HCT116 (cell line): ENCODE data around the gene OR8J3. TPM values are rescaled to one million over a fixed set of nuclear protein-coding genes. Genes with fewer than 3 reads are reported as not detected.

Experiments used
- ATAC-seq: fragments of 200-7000 bp; cut with Tn5 transposase; 2 replicates; pipeline ENCODE4 v1.9.1; 2020; ENCODE audit warnings: mild to moderate bottlenecking, moderate library complexity
- BruUV-seq: library from RNA; stranded (reverse); fragments of 400-500 nt; replicated peaks from 2 replicates; lab custom pipeline; 2021; lab: Mats Ljungman, UMichigan
- CTCF ChIA-PET: fragments of 300-600 bp; sonication (Branson Sonifier 250); formaldehyde crosslinking; loops from one replicate; lab custom pipeline; 2021; ENCODE audit warnings: antibody characterized with exemption; lab: Charles Lee
- POLR2A ChIA-PET: fragments of 300-600, 350-600 bp; sonication (Branson Sonifier 250); formaldehyde crosslinking; loops from one replicate; lab custom pipeline; 2021; ENCODE audit warnings: antibody characterized with exemption; lab: Charles Lee
- RAD21 ChIA-PET, 2 experiments: fragments of 300-600 bp; sonication (Branson Sonifier 250); formaldehyde crosslinking; loops; one replicate each; lab custom pipeline; 2023; ENCODE audit warnings: low total read pairs in 2 of 2; ENCODE audit not compliant: uncharacterized antibody in 2 of 2, unreplicated experiment in 2 of 2, low non-redundant PET in 1 of 2; lab: Charles Lee
- DNase-seq: peaks from one replicate; pipeline ENCODE4 v3.0.0-alpha.2; 2010; ENCODE audit warnings: low read depth, low spot score
- H2AFZ ChIP-seq: fragments of 200-600 bp; shearing (Covaris generic), sonication (generic); 2 replicates; pipeline ENCODE4 v1.6.1; 2017; ENCODE audit warnings: low read depth, mixed run types, mixed read lengths, antibody characterized with exemption, low read length; ENCODE audit not compliant: poor library complexity, severe bottlenecking
- H3K27ac ChIP-seq: 2 replicates; pipeline ENCODE4 v1.5.1; 2012; ENCODE audit warnings: low read depth, low read length
- H3K27me3 ChIP-seq: fragments of 200-600 bp; sonication (generic); 2 replicates; pipeline ENCODE4 v1.6.1; 2016; ENCODE audit warnings: mixed run types, low read length, mixed read lengths; ENCODE audit not compliant: insufficient read depth
- H3K36me3 ChIP-seq, 2 experiments: fragments of 200-500 bp in 1 of 2; fragments of 200-600 bp in 1 of 2; sonication (Bioruptor generic) in 1 of 2; sonication (generic) in 1 of 2; 2 replicates each; pipeline versions ENCODE4 v1.5.1 to v1.6.1; 2014 to 2016; ENCODE audit warnings: low read length in 2 of 2, inconsistent platforms in 1 of 2, mixed read lengths in 1 of 2, mixed run types in 1 of 2; ENCODE audit not compliant: insufficient read depth in 2 of 2, control insufficient read depth in 1 of 2
- H3K4me1 ChIP-seq, 2 experiments: fragments of 200-600 bp in 1 of 2; sonication (generic) in 1 of 2; 2 replicates each; pipeline versions ENCODE4 v1.5.1 to v1.6.1; 2012 to 2017; ENCODE audit warnings: low read length in 2 of 2, inconsistent platforms in 1 of 2, mild to moderate bottlenecking in 1 of 2, mixed read lengths in 1 of 2, mixed run types in 1 of 2, moderate library complexity in 1 of 2; ENCODE audit not compliant: insufficient read depth in 2 of 2, control insufficient read depth in 1 of 2
- H3K4me2 ChIP-seq: fragments of 200-600 bp; sonication (generic); 2 replicates; pipeline ENCODE4 v1.6.1; 2017; ENCODE audit warnings: mixed run types, low read length, mixed read lengths
- H3K4me3 ChIP-seq, 2 experiments: fragments of 200-600 bp in 1 of 2; sonication (generic) in 1 of 2; replicated peaks in 1 of 2; 2 replicates each; pipeline ENCODE4 v1.5.1; 2011 to 2016; ENCODE audit warnings: low read length in 2 of 2, control low read depth in 1 of 2, low read depth in 1 of 2, mild to moderate bottlenecking in 1 of 2, mixed read lengths in 1 of 2, mixed run types in 1 of 2
- H3K79me2 ChIP-seq: fragments of 200-600 bp; sonication (generic); 2 replicates; pipeline ENCODE4 v1.6.1; 2017; ENCODE audit warnings: mild to moderate bottlenecking, mixed run types, low read length, moderate library complexity, mixed read lengths; ENCODE audit not compliant: insufficient read depth
- H3K9ac ChIP-seq: fragments of 200-600 bp; sonication (generic); 2 replicates; pipeline ENCODE4 v1.6.1; 2016; ENCODE audit warnings: low read length, mixed read lengths
- H3K9me2 ChIP-seq: fragments of 200-600 bp; sonication (generic), shearing (Covaris generic); 2 replicates; pipeline ENCODE4 v1.6.1; 2017; ENCODE audit warnings: mixed run types, mild to moderate bottlenecking, moderate library complexity; ENCODE audit not compliant: insufficient read depth
- H3K9me3 ChIP-seq, 2 experiments: fragments of 200-500 bp in 1 of 2; fragments of 200-600 bp in 1 of 2; sonication (Bioruptor generic) in 1 of 2; sonication (generic) in 1 of 2; 2 replicates each; pipeline ENCODE4 v1.6.1; 2014 to 2017; ENCODE audit warnings: low read length in 2 of 2, mixed read lengths in 2 of 2, inconsistent platforms in 1 of 2, low read depth in 1 of 2, mild to moderate bottlenecking in 1 of 2, mixed run types in 1 of 2, moderate library complexity in 1 of 2; ENCODE audit not compliant: control insufficient read depth in 1 of 2, insufficient read depth in 1 of 2
- H4K20me1 ChIP-seq: fragments of 200-600 bp; sonication (generic), shearing (Covaris generic); 2 replicates; pipeline ENCODE4 v1.6.1; 2017; ENCODE audit warnings: mixed run types, mild to moderate bottlenecking, moderate library complexity; ENCODE audit not compliant: insufficient read depth
- ATF3 ChIP-seq: IDR thresholded peaks from 2 replicates; pipeline ENCODE4 v1.6.1; 2012
- CBX3 ChIP-seq: IDR thresholded peaks from 2 replicates; pipeline ENCODE4 v1.6.1; 2012; ENCODE audit warnings: low read depth
- CEBPB ChIP-seq: IDR thresholded peaks from 2 replicates; pipeline ENCODE4 v1.6.1; 2012; ENCODE audit warnings: low read depth
- CTCF ChIP-seq, 3 experiments: fragments of 200-600 bp in 1 of 3; sonication (generic) in 1 of 3; IDR thresholded peaks in 2 of 3; conservative IDR thresholded peaks in 1 of 3; 2 replicates each; pipeline ENCODE4 v1.5.1; 2012 to 2017; ENCODE audit warnings: low read depth in 2 of 3, low read length in 2 of 3, antibody characterized with exemption in 1 of 3, borderline replicate concordance in 1 of 3, control low read depth in 1 of 3, mild to moderate bottlenecking in 1 of 3, mixed read lengths in 1 of 3, mixed run types in 1 of 3, moderate library complexity in 1 of 3; ENCODE audit not compliant: insufficient read depth in 1 of 3
- EGR1 ChIP-seq: IDR thresholded peaks from 2 replicates; pipeline ENCODE4 v1.6.1; 2012; ENCODE audit warnings: low read depth
- ELF1 ChIP-seq: IDR thresholded peaks from 2 replicates; pipeline ENCODE4 v1.6.1; 2012; ENCODE audit warnings: low read depth, borderline replicate concordance
- EZH2 ChIP-seq: fragments of 200-600 bp; sonication (generic); IDR thresholded peaks from 2 replicates; pipeline ENCODE4 v1.6.1; 2017; ENCODE audit warnings: antibody characterized with exemption, mixed run types
- EZH2phosphoT487 ChIP-seq: fragments of 200-600 bp; IDR thresholded peaks from 2 replicates; pipeline ENCODE4 v1.6.1; 2018; ENCODE audit warnings: antibody characterized with exemption, borderline replicate concordance
- FOSL1 ChIP-seq: IDR thresholded peaks from 2 replicates; pipeline ENCODE4 v1.6.1; 2012; ENCODE audit warnings: low read depth
- POLR2AphosphoS5 ChIP-seq: IDR thresholded peaks from 2 replicates; pipeline ENCODE4 v1.6.1; 2011; ENCODE audit warnings: mild to moderate bottlenecking, low read depth, low read length, moderate library complexity
- RAD21 ChIP-seq: IDR thresholded peaks from 2 replicates; pipeline ENCODE4 v1.6.1; 2012; ENCODE audit warnings: low read depth, mild to moderate bottlenecking
- REST ChIP-seq: IDR thresholded peaks from 2 replicates; pipeline ENCODE4 v1.6.1; 2012; ENCODE audit warnings: low read depth
- SIN3A ChIP-seq: IDR thresholded peaks from 2 replicates; pipeline ENCODE4 v1.6.1; 2012; ENCODE audit warnings: low read depth
- SRF ChIP-seq: IDR thresholded peaks from 2 replicates; pipeline ENCODE4 v1.6.1; 2012; ENCODE audit warnings: low read depth
- TCF7L2 ChIP-seq: IDR thresholded peaks from 2 replicates; pipeline ENCODE4 v1.7.0; 2011; ENCODE audit warnings: borderline replicate concordance, inconsistent platforms; ENCODE audit not compliant: insufficient read depth, insufficient read length; ENCODE audit errors: extremely low read depth
- ZBTB33 ChIP-seq: IDR thresholded peaks from 2 replicates; pipeline ENCODE4 v1.6.1; 2011; ENCODE audit warnings: mild to moderate bottlenecking, low read length, moderate library complexity; ENCODE audit not compliant: insufficient replicate concordance; ENCODE audit errors: extremely low read depth
- ZFX ChIP-seq: fragments of 450-650 bp; IDR thresholded peaks from 2 replicates; pipeline ENCODE4 v1.6.1; 2017
- ZNF274 ChIP-seq: fragments of 200-500 bp; sonication (Bioruptor generic); IDR thresholded peaks from 2 replicates; pipeline ENCODE4 v1.6.1; 2014; ENCODE audit warnings: mild to moderate bottlenecking, low read depth, low read length, inconsistent platforms
- intact Hi-C: fragments of 100-400 bp; cut with micrococcal nuclease; formaldehyde crosslinking; loops from 2 replicates; pipeline ENCODE4 v1.10.0; 2022
- total RNA-seq: library from RNA; stranded (reverse); gene quantifications from one replicate; pipeline ENCODE4 v1.2.1, GENCODE V29; 2021; ENCODE audit not compliant: unreplicated experiment

Gene OR8J3
- total RNA-seq, 1 experiment from 2014 or later = not detected

- ChIA-PET RAD21 (no interaction called here), CTCF (no interaction called here), POLR2A (no interaction called here)
- no TSS peak for BruUV-seq
- TF ChIP-seq TCF7L2 (no peak), EGR1 (no peak), SRF (no peak), ATF3 (no peak), SIN3A (no peak), RAD21 (no peak), REST (no peak), CEBPB (no peak), CBX3 (no peak), EZH2 (no peak), CTCF (IDR thresholded peaks at IDR 0.05 in 2 of 3, conservative IDR thresholded peaks at IDR 0.05 in 1 of 3; ENCODE audit: borderline replicate concordance in 1 of 3, insufficient read depth in 1 of 3, low read depth in 2 of 3, low read length in 2 of 3) (no peak), ZBTB33 (no peak), ZFX (no peak), ZNF274 (no peak), FOSL1 (no peak), EZH2phosphoT487 (no peak), ELF1 (no peak), POLR2AphosphoS5 (no peak)
- Histone ChIP-seq H3K9me3 (peaks cover 0 to 4% of the 10 kb centered on the region in 2 experiments; a peak in 2 of 4 replicates), H3K9ac (no peak within 1 kb of the TSS), H3K27me3 (no peaks in the 10 kb centered on the region), H3K79me2 (no peaks in the 10 kb centered on the region), H3K36me3 (no peaks in the 10 kb centered on the region), H3K9me2 (no peaks in the 10 kb centered on the region), H3K4me2 (no peak within 1 kb of the TSS), H3K4me3 (no peak within 1 kb of the TSS), H4K20me1 (no peaks in the 10 kb centered on the region), H3K4me1 (no peaks in the 10 kb centered on the region), H2AFZ (no peak within 1 kb of the TSS), H3K27ac (no peak within 1 kb of the TSS)
- intact Hi-C loops = no loop called here
- ATAC-seq = no peak
- no peak for DNase-seq
Observed at GRCh38 chr11:56122073-56122472, 17.9 kb downstream of the OR8J3 start, which contains the start of gene OR8H3. Gene OR8H3 (plus strand): TSS chr11:56122373. CDS start chr11:56122373, 0 bp downstream.
